ENCODE measurements around the gene EPB41L4A.

Gene EPB41L4A

GRCh38 chr5:112304743-112305142 lies 114.3 kb downstream of the EPB41L4A start:
- no peak for DNase-seq

GRCh38 chr5:112303685-112304084 lies 115.4 kb downstream of the EPB41L4A start:
- no peak for DNase-seq

- no peak for DNase-seq
Measured at GRCh38 chr5:112294126-112294525, 125.0 kb downstream of the EPB41L4A start.

GRCh38 chr5:112293587-112293986 lies 125.5 kb downstream of the EPB41L4A start:
- no peak for DNase-seq

- no peak for DNase-seq
Measured at GRCh38 chr5:112290691-112291090, 128.4 kb downstream of the EPB41L4A start.

GRCh38 chr5:112289465-112289864 lies 129.6 kb downstream of the EPB41L4A start:
- DNase-seq: no peak

GRCh38 chr5:112283943-112284929 lies 134.8 kb downstream of the EPB41L4A start:
- DNase-seq: no peak

- no peak for DNase-seq
Measured at GRCh38 chr5:112283034-112283582, 136.0 kb downstream of the EPB41L4A start.

GRCh38 chr5:112279082-112279481 lies 140.0 kb downstream of the EPB41L4A start:
- no peak for DNase-seq

GRCh38 chr5:112276991-112277390 lies 142.1 kb downstream of the EPB41L4A start:
- no peak for DNase-seq

GRCh38 chr5:112275671-112276070 lies 143.4 kb downstream of the EPB41L4A start:
- no peak for DNase-seq

GRCh38 chr5:112270299-112271293 lies 148.5 kb downstream of the EPB41L4A start:
- DNase-seq: no peak

- no peak for DNase-seq
Measured at GRCh38 chr5:112267231-112267630, 151.8 kb downstream of the EPB41L4A start.

- no peak for DNase-seq
Measured at GRCh38 chr5:112264666-112265065, 154.4 kb downstream of the EPB41L4A start.

- DNase-seq: no peak
Measured at GRCh38 chr5:112264151-112264550, 154.9 kb downstream of the EPB41L4A start.

GRCh38 chr5:112263469-112263868 lies 155.6 kb downstream of the EPB41L4A start:
- no peak for DNase-seq

GRCh38 chr5:112258571-112258970 lies 160.5 kb downstream of the EPB41L4A start:
- DNase-seq: no peak

GRCh38 chr5:112257976-112258375 lies 161.1 kb downstream of the EPB41L4A start:
- no peak for DNase-seq

GRCh38 chr5:112257005-112257404 lies 162.1 kb downstream of the EPB41L4A start:
- DNase-seq: no peak

- no peak for DNase-seq
Measured at GRCh38 chr5:112254303-112254702, 164.8 kb downstream of the EPB41L4A start.

- DNase-seq: no peak
Measured at GRCh38 chr5:112253478-112254250, 165.4 kb downstream of the EPB41L4A start.

GRCh38 chr5:112250551-112250950 lies 168.5 kb downstream of the EPB41L4A start:
- DNase-seq: no peak

Measured in stimulated activated CD4-positive, alpha-beta T cell treated with anti-CD3 and anti-CD28 coated beads, Interleukin-4, amount 100 ng/mL, for 1 hour (primary cell).